ENCODE data around the gene NEUROD2. TPM values are rescaled to one million over a fixed set of nuclear protein-coding genes. Genes with fewer than 3 reads are reported as not detected.

Gene NEUROD2
- total and polyA plus RNA-seq, 2 donors (not counting 3 experiments of a cell fraction or from before 2014, with no cell fraction given) = not detected

- CTCF ChIA-PET = interaction anchor here (1.6 to 1.7 kb wide), 2 partner anchors 23 kb away, joined by 5 to 8 read pairs; no protein-coding TSS in a partner anchor
- intact Hi-C loops (cut with micrococcal nuclease) (no loop called here), dilution Hi-C loops (cut with MboI; ENCODE audit: extremely low pct_ligation_motif_present, low sequenced_read_pairs) (no loop called here)
- H2AFZ ChIP-seq (ENCODE audit: low read depth, low read length) = no peak overlapping the region
- H3K4me3 ChIP-seq (replicated peaks in 1 of 3; ENCODE audit: insufficient read depth in 1 of 3, low read depth in 1 of 3, low read length in 3 of 3) = no peak overlapping the region
- no peaks in the 10 kb centered on the region for H3K4me1 ChIP-seq (ENCODE audit: control insufficient read depth, extremely low read depth, insufficient read depth, low read length)
- H3K27ac ChIP-seq (ENCODE audit: insufficient read depth, low read depth, low read length) = no peak overlapping the region
- peak; percentile 46 for TF ChIP-seq EZH2 (IDR thresholded peaks at IDR 0.05; ENCODE audit: borderline replicate concordance, low read depth, low read length, severe bottlenecking)
- TF ChIP-seq MAX (IDR thresholded peaks at IDR 0.05; ENCODE audit: insufficient read depth, insufficient read length) = no peak
- H3K9me1 ChIP-seq (replicated peaks; ENCODE audit: control insufficient read depth, extremely low read depth, insufficient read depth, low read length) = no peaks in the 10 kb centered on the region
- H3K36me3 ChIP-seq (ENCODE audit: control insufficient read depth in 2 of 2, extremely low read depth in 1 of 2, insufficient read depth in 2 of 2, low read length in 2 of 2) = no peaks in the 10 kb centered on the region
- no peaks in the 10 kb centered on the region for H3K79me2 ChIP-seq (ENCODE audit: control insufficient read depth, insufficient read depth, low read length)
- no peak overlapping the region for H3K4me2 ChIP-seq (ENCODE audit: insufficient read depth, low read length)
- POLR2A ChIA-PET = no interaction called here
- BruUV-seq (replicated peaks) = no TSS peak
- H3K9ac ChIP-seq (replicated peaks; ENCODE audit: extremely low read depth, insufficient read depth, low read length) = no peak overlapping the region
- no peaks in the 10 kb centered on the region for H4K20me1 ChIP-seq (replicated peaks; ENCODE audit: control insufficient read depth, extremely low read depth, insufficient read depth, low read length)
- DNase-seq (ENCODE audit: low read depth, low spot score) = no peak
- H3K9me3 ChIP-seq (replicated peaks; ENCODE audit: control insufficient read depth, insufficient read depth, low read length) = no peaks in the 10 kb centered on the region
- H3K27me3 ChIP-seq (ENCODE audit: control insufficient read depth in 2 of 2, insufficient read depth in 2 of 2, low read length in 2 of 2) = peaks cover 87 to 88% of the 10 kb centered on the region in 2 experiments
- no peak for FAIRE-seq
Measured at GRCh38 chr17:39598630-39599003, 9.1 kb downstream of the NEUROD2 start.

- dilution Hi-C loops (cut with MboI; ENCODE audit: extremely low pct_ligation_motif_present, low sequenced_read_pairs) = no loop called here
- ChIA-PET POLR2A (no interaction called here), CTCF (interaction anchor here (1.6 to 1.7 kb wide), 2 partner anchors 22 to 24 kb away, joined by 5 to 8 read pairs; no protein-coding TSS in a partner anchor)
- Histone ChIP-seq H3K9me1 (replicated peaks; ENCODE audit: control insufficient read depth, extremely low read depth, insufficient read depth, low read length) (no peaks in the 10 kb centered on the region), H3K27me3 (ENCODE audit: control insufficient read depth in 2 of 2, insufficient read depth in 2 of 2, low read length in 2 of 2) (peaks cover 82% of the 10 kb centered on the region in 2 experiments), H3K4me3 (replicated peaks in 1 of 3; ENCODE audit: insufficient read depth in 1 of 3, low read depth in 1 of 3, low read length in 3 of 3) (no peak overlapping the region), H2AFZ (ENCODE audit: low read depth, low read length) (no peak overlapping the region), H3K9me3 (replicated peaks; ENCODE audit: control insufficient read depth, insufficient read depth, low read length) (no peaks in the 10 kb centered on the region), H3K27ac (ENCODE audit: insufficient read depth, low read depth, low read length) (no peak overlapping the region), H3K4me1 (ENCODE audit: control insufficient read depth, extremely low read depth, insufficient read depth, low read length) (no peaks in the 10 kb centered on the region), H3K79me2 (ENCODE audit: control insufficient read depth, insufficient read depth, low read length) (no peaks in the 10 kb centered on the region), H3K9ac (replicated peaks; ENCODE audit: extremely low read depth, insufficient read depth, low read length) (no peak overlapping the region), H3K4me2 (ENCODE audit: insufficient read depth, low read length) (no peak overlapping the region), H4K20me1 (replicated peaks; ENCODE audit: control insufficient read depth, extremely low read depth, insufficient read depth, low read length) (no peaks in the 10 kb centered on the region), H3K36me3 (ENCODE audit: control insufficient read depth in 2 of 2, extremely low read depth in 1 of 2, insufficient read depth in 2 of 2, low read length in 2 of 2) (no peaks in the 10 kb centered on the region)
- DNase-seq (ENCODE audit: low read depth, low spot score) = no peak
- TF ChIP-seq MAX (IDR thresholded peaks at IDR 0.05; ENCODE audit: insufficient read depth, insufficient read length) (no peak), EZH2 (IDR thresholded peaks at IDR 0.05; ENCODE audit: borderline replicate concordance, low read depth, low read length, severe bottlenecking) (peak; percentile 55)
- intact Hi-C loops (cut with micrococcal nuclease) = no loop called here
- no TSS peak for BruUV-seq (replicated peaks)
- FAIRE-seq = no peak
Measured at GRCh38 chr17:39598047-39598481, 9.7 kb downstream of the NEUROD2 start.

All from endothelial cell of umbilical vein (primary cell).